Measurements from ENCODE around the gene C11orf52.

GRCh38 chr11:111905411-111905810 lies 13.3 kb upstream of the C11orf52 start:
- TF ChIP-seq CTCF (conservative IDR thresholded peaks at IDR 0.05; ENCODE audit: low read depth, low read length) = no peak
- no peak for TF ChIP-seq NFE2L2 (IDR thresholded peaks at IDR 0.05; ENCODE audit: low read depth, low read length)
- no peak for TF ChIP-seq CEBPB (IDR thresholded peaks at IDR 0.05; ENCODE audit: low read depth, low read length)
- TF ChIP-seq POLR2A (IDR thresholded peaks at IDR 0.05; ENCODE audit: low read depth, low read length) = no peak
- TF ChIP-seq SMC3 (IDR thresholded peaks at IDR 0.05; ENCODE audit: low read depth, low read length) = no peak
- TF ChIP-seq RAD21 (IDR thresholded peaks at IDR 0.05; ENCODE audit: low read length) = no peak
- TF ChIP-seq RCOR1 (IDR thresholded peaks at IDR 0.05; ENCODE audit: insufficient replicate concordance, low read length) = no peak
- TF ChIP-seq, protein P1, sequence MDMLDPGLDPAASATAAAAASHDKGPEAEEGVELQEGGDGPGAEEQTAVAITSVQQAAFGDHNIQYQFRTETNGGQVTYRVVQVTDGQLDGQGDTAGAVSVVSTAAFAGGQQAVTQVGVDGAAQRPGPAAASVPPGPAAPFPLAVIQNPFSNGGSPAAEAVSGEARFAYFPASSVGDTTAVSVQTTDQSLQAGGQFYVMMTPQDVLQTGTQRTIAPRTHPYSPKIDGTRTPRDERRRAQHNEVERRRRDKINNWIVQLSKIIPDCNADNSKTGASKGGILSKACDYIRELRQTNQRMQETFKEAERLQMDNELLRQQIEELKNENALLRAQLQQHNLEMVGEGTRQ (IDR thresholded peaks at IDR 0.05; ENCODE audit: low read depth, low read length) = no peak
- TF ChIP-seq RFX5 (IDR thresholded peaks at IDR 0.05; ENCODE audit: low read depth, low read length) = no peak
